Spleen (tissue), 11 donors: ENCODE measurements around the gene HES4. TPM values are rescaled to one million over a fixed set of nuclear protein-coding genes. Genes with fewer than 3 reads are reported as not detected.

Experiments used
- DNase-seq: peaks from one replicate; pipeline ENCODE4 v3.0.0-alpha.2; 2020
- H3K27ac ChIP-seq, 8 donors: fragments of 200-600 bp; sonication (generic) in 7 of 8; 1 replicate in 4 of 8; 2 replicates in 4 of 8; pipeline versions ENCODE4 v1.5.0 to v1.8.0; 2016 to 2021; ENCODE audit warnings: inconsistent platforms in 4 of 8, mild to moderate bottlenecking in 4 of 8, moderate library complexity in 1 of 8
- H3K27me3 ChIP-seq, 7 donors: fragments of 200-600 bp; sonication (generic) in 6 of 7; replicated peaks in 1 of 7; 1 replicate in 4 of 7; 2 replicates in 3 of 7; pipeline versions ENCODE4 v1.5.0 to v1.8.0; 2016 to 2021; ENCODE audit warnings: inconsistent platforms in 3 of 7, mild to moderate bottlenecking in 1 of 7
- H3K36me3 ChIP-seq, 6 donors: fragments of 200-600 bp; sonication (generic) in 5 of 6; 1 replicate in 4 of 6; 2 replicates in 2 of 6; pipeline versions ENCODE4 v1.5.0 to v1.8.0; 2016 to 2021; ENCODE audit warnings: inconsistent platforms in 2 of 6
- H3K4me1 ChIP-seq, 6 donors: fragments of 200-600 bp; sonication (generic) in 5 of 6; 1 replicate in 3 of 6; 2 replicates in 3 of 6; pipeline versions ENCODE4 v1.5.0 to v1.8.0; 2016 to 2021; ENCODE audit warnings: inconsistent platforms in 3 of 6
- H3K4me3 ChIP-seq, 8 donors: fragments of 200-600 bp; sonication (generic) in 7 of 8; 1 replicate in 4 of 8; 2 replicates in 4 of 8; pipeline versions ENCODE4 v1.5.0 to v1.8.0; 2016 to 2021; ENCODE audit warnings: inconsistent platforms in 4 of 8, mild to moderate bottlenecking in 4 of 8, moderate library complexity in 2 of 8
- H3K9me3 ChIP-seq, 8 donors: fragments of 200-600 bp; sonication (generic) in 7 of 8; 1 replicate in 4 of 8; 2 replicates in 4 of 8; pipeline versions ENCODE4 v1.5.0 to v1.8.0; 2016 to 2021; ENCODE audit warnings: inconsistent platforms in 4 of 8
- POLR2A ChIP-seq, 3 donors: fragments of 450-650 bp; IDR thresholded peaks; one replicate each; pipeline ENCODE4 v1.5.1; 2017; ENCODE audit warnings: antibody characterized with exemption in 3 of 3, mild to moderate bottlenecking in 1 of 3
- POLR2AphosphoS5 ChIP-seq, 3 donors: sonication (generic); formaldehyde crosslinking; IDR thresholded peaks; one replicate each; pipeline ENCODE4 v1.5.1; 2017; ENCODE audit warnings: antibody characterized with exemption in 3 of 3
- WGBS, 5 donors: extraction: QIAGEN DNeasy Blood & Tissue Kit in 3 of 5; methylation state at CpG; one replicate each; pipeline versions ENCODE4 v1.1.5 to v1.1.7; 2013 to 2018; 5-methylcytosine and 5-hydroxymethylcytosine counted together
- intact Hi-C: fragments of 100-400 bp; cut with DNase I; formaldehyde crosslinking; loops from one replicate; pipeline ENCODE4 v1.15.0; 2023; ENCODE audit warnings: low total_unique reads
- polyA plus RNA-seq, 3 donors: library from polyadenylated mRNA; stranded (reverse); fragments of 200-250 nt; gene quantifications; one replicate each; pipeline ENCODE4 v1.2.1, GENCODE V29; 2013
- total RNA-seq, 7 donors: library from RNA; depleted of rRNA in 3 of 7; stranded (reverse); fragments of >200 nt in 3 of 7; fragmentation: NEBNext Ultra II Directional in 4 of 7; extraction: Animal tissue kit (Norgen Biotek cat#: 25700) in 4 of 7; gene quantifications; one replicate each; pipeline versions ENCODE4 v1.1.0 to v1.2.1, GENCODE V29; 2016 to 2021
- TF ChIP-seq, protein P1 (sequence below), 11 experiments: fragments of 200-600 bp in 7 of 11; fragments of 450-650 bp in 4 of 11; sonication (generic) in 4 of 11; IDR thresholded peaks in 8 of 11; conservative IDR thresholded peaks in 3 of 11; 1 replicate in 7 of 11; 2 replicates in 4 of 11; pipeline versions ENCODE4 v1.4.0 to v1.8.0; 2016 to 2021; ENCODE audit warnings: antibody characterized with exemption in 11 of 11, inconsistent platforms in 4 of 11, mild to moderate bottlenecking in 1 of 11
- donor health status: healthy with polysubstance abuse.
- donor health status: DM: no; HTN: no; CAD: no; lungs with moderate emphysema.
- donor health status: DM: no; HTN: no; CAD: no.
- donor health status: Bipolar disorder and iron deficiency.
- donor health status: healthy.
- donor health status: DM: no; HTN: no; CAD: no.
- donor health status: DM: yes; HTN: yes; CAD: no.

The HES4 gene
- total and polyA plus RNA-seq, 10 donors = 3.8 to 64.3 (median 20.6) TPM

DNA sequence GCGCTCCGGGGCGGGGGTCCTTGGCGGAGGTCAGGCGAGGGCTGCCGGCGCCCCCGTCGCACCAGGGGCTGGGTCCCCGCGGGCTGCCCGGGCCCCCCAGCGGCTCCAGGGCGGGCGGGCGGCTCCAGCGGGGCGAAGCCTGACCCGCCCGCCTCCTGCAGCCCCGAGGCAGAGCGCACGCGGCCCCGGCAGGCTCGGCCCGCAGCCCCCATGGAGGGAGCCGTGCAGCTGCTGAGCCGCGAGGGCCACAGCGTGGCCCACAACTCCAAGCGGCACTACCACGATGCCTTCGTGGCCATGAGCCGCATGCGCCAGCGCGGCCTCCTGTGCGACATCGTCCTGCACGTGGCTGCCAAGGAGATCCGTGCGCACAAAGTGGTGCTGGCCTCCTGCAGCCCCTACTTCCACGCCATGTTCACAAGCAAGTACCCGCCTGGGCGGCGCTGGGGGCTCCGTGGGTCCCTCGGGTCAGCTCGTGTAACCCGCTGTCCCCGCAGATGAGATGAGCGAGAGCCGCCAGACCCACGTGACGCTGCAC lies 38.7 kb downstream of the HES4 start:
- H3K4me1 ChIP-seq = peaks cover 17 to 73% (median 49%) of the 10 kb centered on the region in 6 donors
- intact Hi-C loops = no loop called here
- peaks cover 0 to 19% (median 0%) of the 10 kb centered on the region in 7 donors for H3K27me3 ChIP-seq
- peak overlapping the region in 3 of 8 donors; percentile 51 to 80 (median 71) for H3K27ac ChIP-seq
- no peaks in the 10 kb centered on the region for H3K9me3 ChIP-seq
- no peak for DNase-seq
- 37 to 50% (median 45%) methylated on average over 42 to 56 of the region's 56 CpGs; no CpG with 5 or more reads in 1 of the 5 donors for whole genome bisulfite sequencing, 5 donors
- H3K4me3 ChIP-seq = peak overlapping the region; percentile 64 to 100 (median 96)
- TF ChIP-seq POLR2AphosphoS5 (IDR thresholded peaks at IDR 0.05) (peak in 1 of 3 donors; percentile 30), POLR2A (IDR thresholded peaks at IDR 0.05) (no peak)
- TF ChIP-seq, protein P1, sequence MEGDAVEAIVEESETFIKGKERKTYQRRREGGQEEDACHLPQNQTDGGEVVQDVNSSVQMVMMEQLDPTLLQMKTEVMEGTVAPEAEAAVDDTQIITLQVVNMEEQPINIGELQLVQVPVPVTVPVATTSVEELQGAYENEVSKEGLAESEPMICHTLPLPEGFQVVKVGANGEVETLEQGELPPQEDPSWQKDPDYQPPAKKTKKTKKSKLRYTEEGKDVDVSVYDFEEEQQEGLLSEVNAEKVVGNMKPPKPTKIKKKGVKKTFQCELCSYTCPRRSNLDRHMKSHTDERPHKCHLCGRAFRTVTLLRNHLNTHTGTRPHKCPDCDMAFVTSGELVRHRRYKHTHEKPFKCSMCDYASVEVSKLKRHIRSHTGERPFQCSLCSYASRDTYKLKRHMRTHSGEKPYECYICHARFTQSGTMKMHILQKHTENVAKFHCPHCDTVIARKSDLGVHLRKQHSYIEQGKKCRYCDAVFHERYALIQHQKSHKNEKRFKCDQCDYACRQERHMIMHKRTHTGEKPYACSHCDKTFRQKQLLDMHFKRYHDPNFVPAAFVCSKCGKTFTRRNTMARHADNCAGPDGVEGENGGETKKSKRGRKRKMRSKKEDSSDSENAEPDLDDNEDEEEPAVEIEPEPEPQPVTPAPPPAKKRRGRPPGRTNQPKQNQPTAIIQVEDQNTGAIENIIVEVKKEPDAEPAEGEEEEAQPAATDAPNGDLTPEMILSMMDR (IDR thresholded peaks at IDR 0.05 in 8 of 11, conservative IDR thresholded peaks at IDR 0.05 in 3 of 11) = no peak
- peaks cover 0 to 47% (median 12%) of the 10 kb centered on the region in 6 donors for H3K36me3 ChIP-seq

- peak; percentile 95 for DNase-seq
- intact Hi-C loops = no loop called here
- H3K4me1 ChIP-seq = peaks cover 13 to 73% (median 47%) of the 10 kb centered on the region in 6 donors
- 0 to 2% (median 1%) methylated on average over 24 to 109 of the region's 109 CpGs for WGBS, 5 donors
- H3K36me3 ChIP-seq = peaks cover 0 to 53% (median 19%) of the 10 kb centered on the region in 6 donors
- H3K4me3 ChIP-seq = peak within 1 kb of the TSS; percentile 64 to 100 (median 99)
- TF ChIP-seq, protein P1 (IDR thresholded peaks at IDR 0.05 in 8 of 11, conservative IDR thresholded peaks at IDR 0.05 in 3 of 11) = no peak
- TF ChIP-seq POLR2A (IDR thresholded peaks at IDR 0.05) = no peak
- TF ChIP-seq POLR2AphosphoS5 (IDR thresholded peaks at IDR 0.05) = peak; percentile 52 to 64 (median 55)
- H3K27me3 ChIP-seq = peaks cover 0 to 13% (median 0%) of the 10 kb centered on the region in 7 donors
- H3K9me3 ChIP-seq = no peaks in the 10 kb centered on the region
- peak within 1 kb of the TSS in 5 of 8 donors; percentile 25 to 83 (median 78) for H3K27ac ChIP-seq
Measured at GRCh38 chr1:960363-961131, 39.4 kb downstream of the HES4 start, which contains the start of gene KLHL17. Gene KLHL17 (plus strand): TSS chr1:960584. CDS start chr1:960694, 110 bp downstream.

DNA sequence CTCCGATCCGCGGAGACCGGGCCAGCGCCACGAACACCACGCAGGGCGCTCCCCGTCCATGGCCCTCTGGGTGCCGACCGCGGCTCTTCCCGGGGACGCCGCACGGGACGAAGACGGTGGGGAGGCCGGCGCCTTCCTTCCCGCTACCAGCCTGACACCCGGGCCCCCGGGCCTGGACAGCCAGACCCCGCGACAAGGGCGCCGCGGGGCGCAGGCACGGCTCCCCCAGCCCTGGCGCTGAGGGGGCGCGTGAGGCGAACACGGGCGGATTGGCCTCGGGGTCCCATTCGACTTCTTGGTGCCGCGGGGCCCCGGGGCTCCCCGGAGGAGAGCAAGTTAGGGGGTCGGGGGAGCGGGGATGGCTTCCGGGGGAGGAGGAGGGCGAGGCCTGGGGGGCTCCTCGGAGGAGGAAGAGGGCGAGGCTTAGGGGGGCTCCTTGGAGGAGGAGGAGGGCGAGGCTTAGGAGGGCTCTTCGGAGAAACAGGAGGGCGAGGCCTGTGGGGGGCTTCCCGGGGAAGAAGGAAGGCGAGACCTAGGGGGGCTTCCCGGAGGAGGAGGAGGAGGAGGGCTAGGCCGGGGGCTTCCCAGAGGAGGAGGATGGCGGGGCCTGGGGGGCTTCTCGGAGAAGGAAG lies 40.0 kb downstream of the HES4 start:
- peaks cover 13 to 78% (median 50%) of the 10 kb centered on the region in 6 donors for H3K4me1 ChIP-seq
- 21 to 29% (median 22%) methylated on average over 41 to 57 of the region's 57 CpGs for WGBS, 5 donors
- H3K9me3 ChIP-seq = no peaks in the 10 kb centered on the region
- intact Hi-C loops = no loop called here
- peaks cover 0 to 54% (median 26%) of the 10 kb centered on the region in 6 donors for H3K36me3 ChIP-seq
- H3K27me3 ChIP-seq = peaks cover 0 to 13% (median 0%) of the 10 kb centered on the region in 7 donors
- peak overlapping the region in 7 of 8 donors; percentile 92 to 100 (median 100) for H3K4me3 ChIP-seq
- no peak for TF ChIP-seq POLR2AphosphoS5 (IDR thresholded peaks at IDR 0.05)
- TF ChIP-seq, protein P1 (IDR thresholded peaks at IDR 0.05 in 8 of 11, conservative IDR thresholded peaks at IDR 0.05 in 3 of 11) = no peak
- no peak for TF ChIP-seq POLR2A (IDR thresholded peaks at IDR 0.05)
- no peak for DNase-seq
- peak overlapping the region in 4 of 8 donors; percentile 25 to 83 (median 79) for H3K27ac ChIP-seq
